Measurements from ENCODE around the gene LAMA2.

DNA sequence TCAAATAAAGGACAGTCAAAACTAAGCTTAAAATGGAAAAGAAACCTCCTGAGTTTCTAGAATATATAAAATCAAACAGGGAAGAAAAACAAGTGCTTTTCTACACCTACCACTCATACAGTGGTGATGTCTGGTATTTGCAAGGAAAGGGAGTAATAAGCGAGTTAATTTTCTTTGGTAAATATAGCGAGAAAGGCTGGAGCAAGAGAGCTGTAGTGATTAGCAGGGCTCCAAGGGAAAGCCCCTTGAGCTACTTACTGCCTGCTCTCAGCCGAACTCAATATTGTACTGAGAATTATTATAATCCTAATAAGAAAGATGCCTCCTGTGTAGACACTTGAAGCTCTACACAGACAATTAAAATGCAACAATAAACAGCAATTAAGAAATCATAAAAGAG lies 296.3 kb downstream of the LAMA2 start:
- TF ChIP-seq, protein P1, sequence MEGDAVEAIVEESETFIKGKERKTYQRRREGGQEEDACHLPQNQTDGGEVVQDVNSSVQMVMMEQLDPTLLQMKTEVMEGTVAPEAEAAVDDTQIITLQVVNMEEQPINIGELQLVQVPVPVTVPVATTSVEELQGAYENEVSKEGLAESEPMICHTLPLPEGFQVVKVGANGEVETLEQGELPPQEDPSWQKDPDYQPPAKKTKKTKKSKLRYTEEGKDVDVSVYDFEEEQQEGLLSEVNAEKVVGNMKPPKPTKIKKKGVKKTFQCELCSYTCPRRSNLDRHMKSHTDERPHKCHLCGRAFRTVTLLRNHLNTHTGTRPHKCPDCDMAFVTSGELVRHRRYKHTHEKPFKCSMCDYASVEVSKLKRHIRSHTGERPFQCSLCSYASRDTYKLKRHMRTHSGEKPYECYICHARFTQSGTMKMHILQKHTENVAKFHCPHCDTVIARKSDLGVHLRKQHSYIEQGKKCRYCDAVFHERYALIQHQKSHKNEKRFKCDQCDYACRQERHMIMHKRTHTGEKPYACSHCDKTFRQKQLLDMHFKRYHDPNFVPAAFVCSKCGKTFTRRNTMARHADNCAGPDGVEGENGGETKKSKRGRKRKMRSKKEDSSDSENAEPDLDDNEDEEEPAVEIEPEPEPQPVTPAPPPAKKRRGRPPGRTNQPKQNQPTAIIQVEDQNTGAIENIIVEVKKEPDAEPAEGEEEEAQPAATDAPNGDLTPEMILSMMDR (IDR thresholded peaks at IDR 0.05; ENCODE audit: poor library complexity) = no peak
- TF ChIP-seq EZH2phosphoT487 (IDR thresholded peaks at IDR 0.05; ENCODE audit: low read depth, severe bottlenecking, unreplicated experiment) = no peak
